ENCODE data around the gene MT4.

GRCh38 chr16:56560447-56560846 lies 4.4 kb upstream of the MT4 start:
- TF ChIP-seq, protein P1, sequence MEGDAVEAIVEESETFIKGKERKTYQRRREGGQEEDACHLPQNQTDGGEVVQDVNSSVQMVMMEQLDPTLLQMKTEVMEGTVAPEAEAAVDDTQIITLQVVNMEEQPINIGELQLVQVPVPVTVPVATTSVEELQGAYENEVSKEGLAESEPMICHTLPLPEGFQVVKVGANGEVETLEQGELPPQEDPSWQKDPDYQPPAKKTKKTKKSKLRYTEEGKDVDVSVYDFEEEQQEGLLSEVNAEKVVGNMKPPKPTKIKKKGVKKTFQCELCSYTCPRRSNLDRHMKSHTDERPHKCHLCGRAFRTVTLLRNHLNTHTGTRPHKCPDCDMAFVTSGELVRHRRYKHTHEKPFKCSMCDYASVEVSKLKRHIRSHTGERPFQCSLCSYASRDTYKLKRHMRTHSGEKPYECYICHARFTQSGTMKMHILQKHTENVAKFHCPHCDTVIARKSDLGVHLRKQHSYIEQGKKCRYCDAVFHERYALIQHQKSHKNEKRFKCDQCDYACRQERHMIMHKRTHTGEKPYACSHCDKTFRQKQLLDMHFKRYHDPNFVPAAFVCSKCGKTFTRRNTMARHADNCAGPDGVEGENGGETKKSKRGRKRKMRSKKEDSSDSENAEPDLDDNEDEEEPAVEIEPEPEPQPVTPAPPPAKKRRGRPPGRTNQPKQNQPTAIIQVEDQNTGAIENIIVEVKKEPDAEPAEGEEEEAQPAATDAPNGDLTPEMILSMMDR (IDR thresholded peaks at IDR 0.05), result no peak
- no peak for TF ChIP-seq POLR2A (IDR thresholded peaks at IDR 0.05)

Measured in esophagus squamous epithelium (tissue), 4 donors.